Activated naive CD4-positive, alpha-beta T cell treated with anti-CD3 and anti-CD28 coated beads, Interleukin-2, amount 50 U/mL, for 72 hours (primary cell): ENCODE results near the gene FASLG. TPM values are rescaled to one million over a fixed set of nuclear protein-coding genes. Genes with fewer than 3 reads are reported as not detected.
"Not testable (repeated sequence)": the region's sequence is repeated elsewhere in the genome, so short reads cannot be mapped to it uniquely, and the experiment has no call there.

ENCODE experiments used
- ATAC-seq, 2 donors: fragments of 150-1000 bp; cut with Tn5 transposase; 2 replicates each; pipeline ENCODE4 v1.10.0; 2021; ENCODE audit warnings: mild to moderate bottlenecking in 2 of 2, moderate library complexity in 2 of 2
- DNase-seq, 2 donors: peaks; one replicate each; pipeline ENCODE4 v3.0.0; 2021 to 2022; ENCODE audit warnings: low spot score in 2 of 2
- H3K27ac Mint-ChIP-seq, 2 donors: one replicate each; pipeline ENCODE4 v1.8.0; 2022; ENCODE audit warnings: mild to moderate bottlenecking in 2 of 2, mixed read lengths in 2 of 2
- H3K36me3 Mint-ChIP-seq, 2 donors: one replicate each; pipeline ENCODE4 v1.8.0; 2022; ENCODE audit warnings: mixed read lengths in 2 of 2
- H3K9me3 Mint-ChIP-seq, 2 donors: one replicate each; pipeline ENCODE4 v1.8.0; 2022; ENCODE audit warnings: mixed read lengths in 2 of 2
- total RNA-seq, 2 donors: library from RNA; stranded (reverse); gene quantifications; one replicate each; pipeline ENCODE4 v1.2.3, GENCODE V29; 2022

Gene FASLG
- total RNA-seq, 2 donors from 2014 or later = 3.7 to 7.2 TPM

DNA sequence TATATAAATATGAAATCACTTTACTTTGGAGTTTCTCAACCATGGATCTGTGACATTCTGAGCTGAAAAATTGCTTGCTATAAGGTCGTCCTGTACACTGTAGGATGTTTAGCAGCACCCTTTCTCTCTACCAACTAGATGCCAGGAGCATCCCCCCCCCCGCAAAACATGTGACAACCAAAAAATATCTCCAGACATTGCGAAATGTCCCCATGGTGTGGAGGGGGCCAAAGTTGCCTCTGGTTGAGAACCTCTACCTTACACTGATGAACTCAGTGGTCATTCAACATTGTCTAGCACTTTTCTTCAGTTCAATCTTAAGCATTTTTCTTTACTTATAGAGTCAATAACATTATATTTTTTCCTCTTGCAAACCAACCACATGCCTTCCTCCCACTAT is 9.2 kb downstream of the FASLG start:
- ATAC-seq = no peak
- peaks cover 7 to 22% of the 10 kb centered on the region in 2 donors for H3K9me3 Mint-ChIP-seq
- no peak for DNase-seq
- H3K27ac Mint-ChIP-seq = no peak overlapping the region
- H3K36me3 Mint-ChIP-seq = peaks cover 37 to 49% of the 10 kb centered on the region in 2 donors

GRCh38 chr1:172669011-172669410 is 10.1 kb downstream of the FASLG start:
- no peak for DNase-seq
- Mint-ChIP-seq H3K9me3 (peaks cover 0 to 15% of the 10 kb centered on the region in 2 donors), H3K36me3 (peaks cover 29 to 41% of the 10 kb centered on the region in 2 donors), H3K27ac (no peak overlapping the region)
- no peak for ATAC-seq

DNA sequence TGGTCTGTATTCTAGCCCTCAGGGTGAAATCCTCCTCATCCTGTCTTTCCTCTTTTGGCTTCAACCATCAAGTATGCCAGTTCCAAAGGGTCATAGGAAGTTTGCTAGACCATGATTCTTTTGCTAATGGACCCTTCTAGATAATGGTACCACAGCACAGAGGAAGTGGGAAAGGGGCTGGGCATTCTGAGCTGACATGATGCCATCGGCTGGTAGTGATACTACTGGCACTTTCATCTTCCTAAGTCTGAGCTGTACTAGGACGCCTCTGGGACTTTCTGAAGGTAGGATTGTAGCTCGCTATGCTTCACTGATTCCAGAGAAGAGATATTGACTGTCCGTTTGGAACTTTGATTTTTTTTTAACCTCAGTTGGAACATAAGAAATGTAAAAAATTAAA is 11.4 kb downstream of the FASLG start:
- H3K9me3 Mint-ChIP-seq = peaks cover 0 to 10% of the 10 kb centered on the region in 2 donors
- H3K27ac Mint-ChIP-seq = peak overlapping the region; percentile 76 to 84
- ATAC-seq = peak; percentile 76 to 86
- H3K36me3 Mint-ChIP-seq = peaks cover 19 to 31% of the 10 kb centered on the region in 2 donors
- DNase-seq = peak in 1 of 2 donors; percentile 37

DNA sequence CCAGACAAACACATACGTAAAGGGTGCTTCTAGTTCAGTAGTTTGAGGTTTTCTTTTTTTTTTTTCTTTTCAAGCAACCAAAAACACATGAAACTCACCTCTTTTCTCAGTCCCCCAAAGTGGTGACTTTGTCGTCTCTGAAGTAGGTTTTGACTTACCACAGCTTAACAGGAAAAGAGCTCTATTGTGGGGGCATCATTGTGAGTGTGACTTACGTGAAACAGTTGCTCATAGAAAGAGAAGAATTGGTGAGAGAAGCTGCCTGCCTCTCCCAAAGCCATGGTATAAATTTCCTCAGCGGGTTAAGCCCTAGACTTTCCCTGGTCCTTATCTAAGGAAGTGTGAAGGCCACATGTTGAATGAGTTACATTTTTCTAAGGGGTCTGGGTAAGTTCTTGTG is 11.9 kb downstream of the FASLG start:
- DNase-seq = peak in 1 of 2 donors; percentile 53
- peaks cover 14 to 28% of the 10 kb centered on the region in 2 donors for H3K36me3 Mint-ChIP-seq

GRCh38 chr1:172671591-172671990 is 12.7 kb downstream of the FASLG start:
- Mint-ChIP-seq H3K27ac (peak overlapping the region in 1 of 2 donors; percentile 84), H3K9me3 (peaks cover 0 to 5% of the 10 kb centered on the region in 2 donors), H3K36me3 (peaks cover 8 to 23% of the 10 kb centered on the region in 2 donors)
- ATAC-seq (no peak), DNase-seq (no peak)

More for the DNA sequence above, 11.9 kb downstream of the FASLG start:
- H3K9me3 Mint-ChIP-seq = peaks cover 0 to 10% of the 10 kb centered on the region in 2 donors
- ATAC-seq = peak; percentile 81 to 86
- H3K27ac Mint-ChIP-seq = peak overlapping the region; percentile 18 to 84

DNA sequence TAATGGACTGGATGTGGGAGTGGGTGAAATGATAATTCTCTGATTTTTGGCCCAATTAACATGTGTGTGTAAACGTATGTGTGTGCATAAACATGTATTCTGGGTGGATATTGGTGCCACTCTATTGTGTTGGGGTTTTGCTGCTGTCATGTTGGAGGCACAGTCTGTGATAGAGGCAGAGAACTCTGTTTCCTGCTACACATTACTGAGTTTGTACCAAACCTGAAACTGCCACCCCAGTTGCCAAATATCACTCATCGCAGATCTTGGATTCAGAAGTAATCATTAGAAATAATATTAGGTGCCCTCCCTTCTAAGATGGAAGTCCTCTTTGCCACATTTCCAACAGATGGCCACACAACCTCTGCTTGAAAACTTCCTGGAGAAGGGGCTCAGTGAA is 13.8 kb downstream of the FASLG start:
- peaks cover 4 to 21% of the 10 kb centered on the region in 2 donors for H3K36me3 Mint-ChIP-seq
- H3K27ac Mint-ChIP-seq = no peak overlapping the region
- no peak for DNase-seq
- H3K9me3 Mint-ChIP-seq = peaks cover 0 to 9% of the 10 kb centered on the region in 2 donors
- no peak for ATAC-seq

DNA sequence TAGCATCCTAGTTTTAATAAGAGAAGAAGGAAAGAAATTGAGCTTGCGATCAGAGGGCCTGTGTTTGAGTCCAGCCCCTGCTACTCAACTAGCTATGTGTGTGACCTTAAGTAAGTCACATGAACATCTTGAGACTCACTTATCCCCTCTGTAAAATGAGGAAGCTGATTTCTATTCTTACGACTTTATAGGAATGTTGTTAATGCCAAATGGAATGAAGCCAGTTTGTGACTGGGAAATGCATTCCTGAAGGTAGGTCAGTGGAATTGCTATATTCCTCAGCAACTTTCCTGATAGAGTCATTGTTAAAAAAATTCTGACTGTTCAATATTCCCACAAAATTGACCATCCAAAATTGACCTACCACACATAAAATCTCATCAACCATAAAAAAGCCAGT is 14.9 kb downstream of the FASLG start:
- no peak for ATAC-seq

DNA sequence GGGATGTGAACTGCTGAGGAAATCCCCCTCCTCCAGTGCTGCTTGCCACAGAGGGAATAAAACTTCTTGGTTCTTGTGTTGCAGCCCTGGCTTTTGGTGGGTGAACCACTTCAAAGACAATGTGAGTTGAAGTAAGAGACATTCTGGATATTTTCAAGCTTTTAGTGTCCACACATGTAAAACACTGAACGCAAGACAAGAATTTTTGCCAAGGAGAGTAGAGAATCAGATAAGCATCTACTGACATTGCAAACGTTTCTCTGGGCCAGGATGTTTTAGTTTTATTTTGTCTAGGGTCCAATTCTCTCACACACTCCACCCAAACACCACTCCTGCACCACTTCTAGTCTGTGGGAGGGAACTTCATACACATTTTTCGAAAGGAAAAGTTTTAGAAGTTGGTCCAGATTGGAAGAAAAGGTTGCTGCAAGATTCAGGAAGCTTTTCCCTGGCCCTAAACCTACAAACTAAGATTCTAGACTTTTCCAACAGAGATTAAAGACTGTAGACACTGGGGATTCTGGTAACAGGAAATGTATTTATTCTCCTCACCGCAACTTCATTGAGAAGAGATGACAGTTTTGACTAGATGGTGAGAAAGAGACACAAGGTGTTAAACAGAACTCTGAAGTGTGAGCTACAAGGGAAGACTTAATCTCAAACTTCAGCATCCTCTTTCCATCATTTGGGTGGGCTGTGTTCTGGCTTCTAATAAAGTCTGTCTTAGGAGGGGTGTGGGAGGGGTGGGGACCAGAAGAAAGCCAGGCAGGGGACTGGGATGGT is 16.1 kb downstream of the FASLG start:
- DNase-seq (no peak), ATAC-seq (peak; percentile 44 to 55)
- Mint-ChIP-seq H3K36me3 (peaks cover 0 to 13% of the 10 kb centered on the region in 2 donors), H3K27ac (peak overlapping the region; percentile 47 to 65), H3K9me3 (peaks cover 0 to 3% of the 10 kb centered on the region in 2 donors)

More for the DNA sequence above, 14.9 kb downstream of the FASLG start:
- Mint-ChIP-seq H3K36me3 (peaks cover 4 to 20% of the 10 kb centered on the region in 2 donors), H3K27ac (no peak overlapping the region), H3K9me3 (peaks cover 0 to 9% of the 10 kb centered on the region in 2 donors)
- no peak for DNase-seq

GRCh38 chr1:172679000-172679772 is 20.3 kb downstream of the FASLG start:
- Mint-ChIP-seq H3K27ac (no peak overlapping the region), H3K36me3 (peaks cover 5 to 22% of the 10 kb centered on the region in 2 donors), H3K9me3 (peaks cover 0 to 10% of the 10 kb centered on the region in 2 donors)
- ATAC-seq = no peak
- DNase-seq = no peak

DNA sequence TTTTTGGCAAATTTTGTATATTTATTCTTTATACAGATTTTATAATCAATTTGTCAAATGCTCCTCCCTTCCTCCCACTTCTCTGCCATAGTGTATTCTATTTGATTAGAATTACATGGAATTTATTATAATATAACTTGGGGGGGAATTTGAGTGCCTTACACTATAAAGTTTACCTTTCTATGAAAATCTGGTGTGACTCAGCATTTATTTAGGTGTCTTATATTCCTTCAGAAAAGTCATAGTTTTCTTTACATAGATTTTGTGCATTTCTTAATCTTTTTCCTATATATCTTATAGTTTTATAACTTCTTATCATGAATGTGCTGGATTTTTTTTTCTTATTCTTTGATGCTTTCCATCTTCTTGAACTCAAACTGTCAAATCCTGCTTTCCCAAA is 21.3 kb downstream of the FASLG start:
- peaks cover 5 to 22% of the 10 kb centered on the region in 2 donors for H3K36me3 Mint-ChIP-seq
- DNase-seq = no peak
- H3K9me3 Mint-ChIP-seq = peaks cover 0 to 16% of the 10 kb centered on the region in 2 donors
- no peak for ATAC-seq
- H3K27ac Mint-ChIP-seq = no peak overlapping the region

- Mint-ChIP-seq H3K9me3 (peaks cover 0 to 16% of the 10 kb centered on the region in 2 donors), H3K27ac (no peak overlapping the region), H3K36me3 (peaks cover 5 to 22% of the 10 kb centered on the region in 2 donors)
- DNase-seq (no peak), ATAC-seq (no peak)
These were observed 21.9 kb downstream of the FASLG start for GRCh38 chr1:172680733-172681275.

DNA sequence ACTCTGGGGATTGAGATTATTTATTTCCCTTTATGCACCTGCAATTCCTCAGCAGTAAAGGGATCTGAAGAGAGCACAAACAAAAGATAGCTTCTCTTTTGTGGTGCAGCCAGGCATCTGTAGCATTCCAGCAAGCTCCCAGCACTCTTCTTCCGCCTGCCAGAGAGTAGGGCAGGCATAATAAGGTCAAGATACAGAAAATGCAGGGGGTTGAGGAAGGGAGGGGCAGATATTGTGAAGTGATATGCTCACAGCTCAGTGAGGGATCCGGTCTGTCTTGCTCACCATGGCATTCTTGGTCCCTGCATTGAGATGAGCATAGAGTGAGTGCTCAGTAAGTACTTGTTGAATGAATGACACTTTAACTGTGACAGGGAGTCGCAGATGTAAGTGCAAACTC is 23.9 kb downstream of the FASLG start:
- no peak for DNase-seq
- no peak for ATAC-seq
- peaks cover 5 to 14% of the 10 kb centered on the region in 2 donors for H3K36me3 Mint-ChIP-seq
- no peak overlapping the region for H3K27ac Mint-ChIP-seq
- peaks cover 0 to 13% of the 10 kb centered on the region in 2 donors for H3K9me3 Mint-ChIP-seq

DNA sequence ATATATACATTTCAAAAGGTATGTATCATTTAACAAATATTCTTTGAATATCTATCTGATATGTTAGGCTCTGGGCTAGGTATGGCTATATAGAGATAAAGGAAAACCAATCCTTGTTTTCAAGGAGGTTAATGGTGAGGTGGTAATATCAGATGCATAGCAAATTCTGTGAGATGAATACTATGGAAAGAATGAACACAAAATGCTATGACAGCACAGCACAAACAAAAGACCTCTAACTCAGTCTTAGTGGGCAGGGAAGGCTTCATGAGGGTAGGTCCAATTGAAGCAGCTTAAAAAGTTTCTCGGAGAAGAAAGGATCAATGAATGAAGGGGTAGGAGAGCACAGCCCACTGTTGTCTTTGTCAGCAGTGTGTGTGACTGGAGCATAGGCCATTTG is 27.2 kb downstream of the FASLG start:
- no peak for ATAC-seq
- no peak overlapping the region for H3K27ac Mint-ChIP-seq
- peaks cover 0 to 13% of the 10 kb centered on the region in 2 donors for H3K9me3 Mint-ChIP-seq
- H3K36me3 Mint-ChIP-seq = peaks cover 10 to 18% of the 10 kb centered on the region in 2 donors
- DNase-seq = no peak

- not testable (repeated sequence) for ATAC-seq, DNase-seq, H3K27ac Mint-ChIP-seq
- Mint-ChIP-seq H3K9me3 (peaks cover 0 to 14% of the 10 kb centered on the region in 2 donors), H3K36me3 (peaks cover 5 to 21% of the 10 kb centered on the region in 2 donors)
These were observed 29.7 kb downstream of the FASLG start for GRCh38 chr1:172688428-172689085.

DNA sequence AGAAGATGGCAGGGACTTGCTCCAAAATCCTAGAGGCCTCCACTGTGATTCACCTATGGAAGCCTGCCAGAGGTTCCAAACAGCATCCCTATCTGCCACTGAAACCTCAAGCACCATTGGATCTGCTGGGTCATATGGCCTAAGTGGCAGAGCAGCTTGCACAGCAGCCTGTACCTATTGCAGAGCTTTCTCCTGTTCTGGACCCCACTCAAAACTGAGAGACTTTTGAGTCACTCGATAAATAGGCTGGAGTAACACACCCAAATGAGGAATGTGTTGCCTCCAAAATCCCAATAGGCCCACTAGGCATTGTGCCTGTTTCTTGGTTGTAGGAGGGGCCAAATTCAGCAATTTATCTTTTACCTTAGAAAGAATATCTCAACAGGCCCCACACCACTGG is 32.0 kb downstream of the FASLG start:
- not testable (repeated sequence) for ATAC-seq, DNase-seq, H3K9me3 Mint-ChIP-seq, H3K27ac Mint-ChIP-seq
- peaks cover 8 to 23% of the 10 kb centered on the region in 2 donors for H3K36me3 Mint-ChIP-seq

GRCh38 chr1:172697534-172698002 is 38.7 kb downstream of the FASLG start:
- H3K27ac Mint-ChIP-seq = peak overlapping the region; percentile 94 to 97
- peaks cover 7 to 13% of the 10 kb centered on the region in 2 donors for H3K9me3 Mint-ChIP-seq
- ATAC-seq = peak; percentile 64
- DNase-seq = peak in 1 of 2 donors; percentile 17
- peaks cover 7 to 12% of the 10 kb centered on the region in 2 donors for H3K36me3 Mint-ChIP-seq
